RKO (cell line): ENCODE results near the gene PTPRO.

Experiments
- DNase-seq: peaks from one replicate; pipeline ENCODE4 v3.0.0-alpha.2; 2016; ENCODE audit warnings: low spot score

The PTPRO gene

DNA sequence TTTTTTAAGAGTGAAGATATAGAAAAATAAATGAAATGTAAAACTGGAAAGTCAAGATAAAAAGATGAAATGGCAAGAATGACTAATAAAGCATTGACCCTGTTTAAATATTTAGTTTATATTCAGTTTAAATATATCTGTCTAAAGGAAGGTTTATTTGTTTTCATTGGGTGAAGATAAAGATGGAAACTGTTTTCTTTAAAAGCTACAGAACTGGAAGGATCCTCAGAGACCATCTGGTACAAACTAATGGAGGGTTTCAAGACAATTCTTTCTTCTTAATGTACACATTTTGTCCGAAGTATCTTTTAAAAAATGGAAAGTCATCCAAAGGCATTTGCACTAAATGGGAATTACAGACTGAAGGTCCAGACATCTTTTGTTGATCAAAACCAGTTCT is 324.3 kb downstream of the PTPRO start:
- DNase-seq: no peak
